Heart left ventricle (tissue), 16 donors: ENCODE results near the gene ZNF195. TPM values are rescaled to one million over a fixed set of nuclear protein-coding genes. Genes with fewer than 3 reads are reported as not detected.

Experiments
- ATAC-seq, 4 donors: fragments of 200-7000 bp; cut with Tn5 transposase; one replicate each; pipeline ENCODE4 v1.9.1; 2020 to 2022; ENCODE audit warnings: moderate library complexity in 4 of 4, mild to moderate bottlenecking in 3 of 4, moderate number of reproducible peaks in 1 of 4
- DNase-seq, 5 donors: peaks; one replicate each; pipeline ENCODE4 v3.0.0-alpha.2; 2020
- H3K27ac ChIP-seq, 12 donors: fragments of 200-600 bp; sonication (generic) in 4 of 12; one replicate each; pipeline versions ENCODE4 v1.5.0 to v1.8.0; 2016 to 2022; ENCODE audit warnings: mild to moderate bottlenecking in 2 of 12
- H3K27me3 ChIP-seq, 9 donors: fragments of 200-600 bp; sonication (generic) in 2 of 9; one replicate each; pipeline versions ENCODE4 v1.5.1 to v1.8.0; 2016 to 2022; ENCODE audit warnings: mild to moderate bottlenecking in 3 of 9
- H3K36me3 ChIP-seq, 9 donors: fragments of 200-600 bp; sonication (generic) in 2 of 9; one replicate each; pipeline versions ENCODE4 v1.5.0 to v1.8.0; 2018 to 2022; ENCODE audit warnings: mild to moderate bottlenecking in 2 of 9
- H3K4me1 ChIP-seq, 12 donors: fragments of 200-600 bp; sonication (generic) in 4 of 12; one replicate each; pipeline versions ENCODE4 v1.5.0 to v1.8.0; 2016 to 2022; ENCODE audit warnings: mild to moderate bottlenecking in 3 of 12
- H3K4me3 ChIP-seq, 12 donors: fragments of 200-600 bp; sonication (generic) in 4 of 12; one replicate each; pipeline versions ENCODE4 v1.5.0 to v1.8.0; 2017 to 2022; ENCODE audit warnings: mild to moderate bottlenecking in 9 of 12, moderate library complexity in 4 of 12
- H3K9me3 ChIP-seq, 12 donors: fragments of 200-600 bp; sonication (generic) in 4 of 12; one replicate each; pipeline versions ENCODE4 v1.5.0 to v1.8.0; 2016 to 2022; ENCODE audit warnings: mild to moderate bottlenecking in 1 of 12
- POLR2A ChIP-seq, 2 donors: fragments of 450-650 bp; IDR thresholded peaks; one replicate each; pipeline ENCODE4 v1.6.1; 2017; ENCODE audit warnings: antibody characterized with exemption in 2 of 2, mild to moderate bottlenecking in 2 of 2, moderate library complexity in 2 of 2
- WGBS, 4 donors: extraction: QIAGEN DNeasy Blood & Tissue Kit in 2 of 4; methylation state at CpG; one replicate each; pipeline versions ENCODE4 v1.1.5 to v1.1.7; 2013 to 2018; 5-methylcytosine and 5-hydroxymethylcytosine counted together
- intact Hi-C, 10 donors: fragments of 100-400 bp; cut with DNase I; formaldehyde crosslinking; loops; one replicate each; pipeline versions ENCODE4 v1.11.1 to v1.14.2; 2022
- polyA plus RNA-seq, 2 donors: library from polyadenylated mRNA; stranded (reverse); fragments of 200-250 nt; gene quantifications; one replicate each; pipeline ENCODE4 v1.2.3, GENCODE V29; 2013
- total RNA-seq, 9 donors: library from RNA; depleted of rRNA in 2 of 9; stranded (reverse); fragments of >200 nt in 2 of 9; fragmentation: NEBNext Ultra II Directional in 3 of 9; extraction: Animal tissue kit (Norgen Biotek cat#: 25700) in 3 of 9; gene quantifications; one replicate each; pipeline versions ENCODE4 v1.1.0 to v1.2.4, GENCODE V29; 2016 to 2023
- TF ChIP-seq, protein P1 (sequence below), 12 donors: fragments of 200-600 bp; sonication (generic) in 4 of 12; IDR thresholded peaks; one replicate each; pipeline versions ENCODE4 v1.5.0 to v1.8.0; 2018 to 2022; ENCODE audit warnings: antibody characterized with exemption in 12 of 12, mild to moderate bottlenecking in 5 of 12
- donor health status: ischemic (EF 13 %, LVEDD 7.1; RV severe dilation, severe dysfunction).
- donor health status: healthy with polysubstance abuse.
- donor health status: DM: no; HTN: yes; CAD: no.
- donor health status: DM: no; HTN: no; CAD: no.
- donor health status: ischemic (EF 25% LVEDD 6.9; RV normal size, moderate dysfunction).
- donor health status: ischemic (EF 25% LVEDD 5.7; RV mildly dilated, moderate dysfunction).
- donor health status: healthy.
- donor health status: DM: yes; HTN: yes; CAD: no.
- donor health status: ischemic (EF 35%, LVEDD 5.7; RV mildly dilated, moderate dysfunction).
- donor health status: nonischemic (EF 11% LVEDD 7.7; RV severe dilation, severe dysfunction).
- donor health status: DM: yes; HTN: yes; CAD: no.
- donor health status: PGD.
- donor health status: ischemic (EF 29% LVEDD 5.4; RV normal size, mild dysfunction).
- donor health status: nonischemic (EF 23%, LVEDD 6.1; RV moderate dilation, normal function).

The ZNF195 gene
- total and polyA plus RNA-seq, 11 donors = 5.6 to 14.9 (median 8.3) TPM

DNA sequence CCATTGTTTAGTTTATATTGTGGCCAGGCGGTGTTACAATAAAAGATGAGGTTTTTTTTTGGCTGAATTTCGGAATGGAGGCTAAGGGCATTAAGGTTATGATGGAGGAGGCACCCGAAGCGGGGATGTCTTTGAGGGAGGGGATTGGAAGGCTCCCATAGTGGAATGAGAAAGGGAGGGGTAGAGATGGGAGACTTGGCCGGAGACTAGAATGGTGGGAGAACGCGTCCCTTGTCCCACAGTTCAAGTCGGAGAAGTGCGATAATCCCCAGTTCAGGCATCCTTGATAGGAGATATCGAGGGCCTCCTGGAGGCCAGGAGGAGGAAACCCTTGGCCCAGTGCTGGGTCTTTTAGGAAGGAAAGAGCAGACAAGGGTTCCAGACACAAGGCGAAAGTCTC is 21.6 kb downstream of the ZNF195 start:
- Histone ChIP-seq H3K9me3 (peaks cover 0 to 90% (median 65%) of the 10 kb centered on the region in 12 donors), H3K27ac (no peak overlapping the region), H3K27me3 (no peaks in the 10 kb centered on the region), H3K36me3 (peaks cover 4 to 43% (median 35%) of the 10 kb centered on the region in 9 donors), H3K4me3 (no peak overlapping the region), H3K4me1 (no peaks in the 10 kb centered on the region)
- no peak for TF ChIP-seq POLR2A (IDR thresholded peaks at IDR 0.05)
- TF ChIP-seq, protein P1, sequence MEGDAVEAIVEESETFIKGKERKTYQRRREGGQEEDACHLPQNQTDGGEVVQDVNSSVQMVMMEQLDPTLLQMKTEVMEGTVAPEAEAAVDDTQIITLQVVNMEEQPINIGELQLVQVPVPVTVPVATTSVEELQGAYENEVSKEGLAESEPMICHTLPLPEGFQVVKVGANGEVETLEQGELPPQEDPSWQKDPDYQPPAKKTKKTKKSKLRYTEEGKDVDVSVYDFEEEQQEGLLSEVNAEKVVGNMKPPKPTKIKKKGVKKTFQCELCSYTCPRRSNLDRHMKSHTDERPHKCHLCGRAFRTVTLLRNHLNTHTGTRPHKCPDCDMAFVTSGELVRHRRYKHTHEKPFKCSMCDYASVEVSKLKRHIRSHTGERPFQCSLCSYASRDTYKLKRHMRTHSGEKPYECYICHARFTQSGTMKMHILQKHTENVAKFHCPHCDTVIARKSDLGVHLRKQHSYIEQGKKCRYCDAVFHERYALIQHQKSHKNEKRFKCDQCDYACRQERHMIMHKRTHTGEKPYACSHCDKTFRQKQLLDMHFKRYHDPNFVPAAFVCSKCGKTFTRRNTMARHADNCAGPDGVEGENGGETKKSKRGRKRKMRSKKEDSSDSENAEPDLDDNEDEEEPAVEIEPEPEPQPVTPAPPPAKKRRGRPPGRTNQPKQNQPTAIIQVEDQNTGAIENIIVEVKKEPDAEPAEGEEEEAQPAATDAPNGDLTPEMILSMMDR (IDR thresholded peaks at IDR 0.05) = no peak
- WGBS, 4 donors = 89 to 97% (median 95%) methylated on average over 11 of the region's 11 CpGs
- ATAC-seq = no peak
- intact Hi-C loops = loop anchor here in 1 of 10 donors (10.0 kb wide), 1 partner anchor 333 kb away; no protein-coding TSS in a partner anchor
- DNase-seq = no peak

DNA sequence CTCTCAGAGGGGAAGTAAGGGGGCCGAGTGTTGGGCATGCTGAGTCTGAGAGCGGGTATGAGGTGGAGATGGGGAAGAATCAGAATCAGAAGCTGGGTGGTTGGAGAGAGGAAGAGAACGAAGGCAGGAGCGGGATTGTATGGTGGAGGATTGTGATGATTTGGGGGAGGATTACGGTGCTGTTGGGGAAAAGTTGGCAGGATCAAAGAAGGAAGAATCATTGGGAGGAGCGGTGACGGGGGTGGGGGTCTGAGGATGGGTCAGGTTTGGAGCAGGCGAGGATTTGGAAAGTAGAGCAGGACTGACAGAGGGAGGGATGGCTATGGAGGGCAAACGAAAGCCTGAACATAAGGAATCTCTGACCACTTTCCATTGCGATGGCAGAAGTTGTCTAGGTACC is 22.1 kb downstream of the ZNF195 start:
- Histone ChIP-seq H3K4me1 (no peaks in the 10 kb centered on the region), H3K27ac (no peak overlapping the region), H3K36me3 (peaks cover 4 to 38% (median 30%) of the 10 kb centered on the region in 9 donors), H3K9me3 (peaks cover 0 to 86% (median 61%) of the 10 kb centered on the region in 12 donors), H3K27me3 (no peaks in the 10 kb centered on the region), H3K4me3 (no peak overlapping the region)
- DNase-seq = no peak
- 96% methylated on average over 10 of the region's 10 CpGs for WGBS, 4 donors
- intact Hi-C loops = loop anchor here in 1 of 10 donors (10.0 kb wide), 1 partner anchor 332 kb away; no protein-coding TSS in a partner anchor
- no peak for ATAC-seq
- no peak for TF ChIP-seq POLR2A (IDR thresholded peaks at IDR 0.05)
- TF ChIP-seq, protein P1 (IDR thresholded peaks at IDR 0.05) = no peak

DNA sequence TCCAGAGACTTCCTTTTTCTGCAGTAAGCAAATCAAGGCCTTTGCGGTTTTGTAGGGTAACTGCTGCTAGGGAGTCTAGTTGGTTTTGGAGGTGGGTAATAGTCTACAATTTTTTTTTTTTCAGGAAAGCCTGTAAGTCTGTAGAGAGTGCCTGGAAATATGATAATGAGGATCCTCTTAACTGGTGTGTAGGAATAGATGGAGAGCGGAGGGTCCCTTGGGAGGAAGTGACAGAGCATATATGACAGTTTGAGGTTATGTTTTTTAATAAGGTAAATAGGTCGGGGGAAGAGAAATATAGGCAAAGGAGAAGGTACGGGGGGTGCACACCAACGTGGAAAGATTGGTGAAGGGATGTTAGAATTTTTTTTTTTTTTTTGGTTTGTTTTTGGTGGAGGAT is 25.9 kb downstream of the ZNF195 start:
- Histone ChIP-seq H3K4me3 (no peak overlapping the region), H3K36me3 (peaks cover 0 to 4% (median 0%) of the 10 kb centered on the region in 9 donors), H3K4me1 (no peaks in the 10 kb centered on the region), H3K27ac (no peak overlapping the region), H3K9me3 (peaks cover 0 to 55% (median 24%) of the 10 kb centered on the region in 12 donors), H3K27me3 (no peaks in the 10 kb centered on the region)
- intact Hi-C loops = loop anchor here in 1 of 10 donors (10.0 kb wide), 1 partner anchor 328 kb away; no protein-coding TSS in a partner anchor
- no peak for ATAC-seq
- no peak for DNase-seq
- 88 to 89% (median 88%) methylated on average over 5 of the region's 5 CpGs for WGBS, 4 donors
- no peak for TF ChIP-seq POLR2A (IDR thresholded peaks at IDR 0.05)

DNA sequence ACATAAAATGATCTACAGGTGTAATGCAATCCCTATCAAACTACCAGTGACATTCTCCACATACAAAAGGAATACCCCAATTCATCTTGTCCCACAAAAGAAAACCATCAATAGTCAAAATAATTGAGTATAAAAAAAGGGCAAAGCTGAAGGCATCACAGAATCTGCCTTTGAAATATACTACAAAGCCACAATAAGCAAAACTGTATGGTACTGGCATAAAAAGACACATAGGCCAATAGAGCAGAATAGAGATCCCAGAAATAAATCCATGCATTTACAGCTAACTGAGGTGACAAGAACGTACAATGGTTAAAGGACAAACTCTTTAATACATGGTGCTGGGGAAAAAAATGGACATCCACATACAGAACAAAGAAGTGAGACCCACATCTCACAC is 31.8 kb downstream of the ZNF195 start:
- Histone ChIP-seq H3K36me3 (no peaks in the 10 kb centered on the region), H3K9me3 (peaks cover 0 to 23% (median 9%) of the 10 kb centered on the region in 12 donors), H3K4me3 (no peak overlapping the region), H3K27ac (no peak overlapping the region), H3K4me1 (no peaks in the 10 kb centered on the region), H3K27me3 (peaks cover 0 to 11% (median 0%) of the 10 kb centered on the region in 9 donors)
- no peak for ATAC-seq
- intact Hi-C loops = loop anchor here in 4 of 10 donors (10.0 kb wide), 1 partner anchor 58 kb away; no protein-coding TSS in a partner anchor
- WGBS, 4 donors = 83 to 98% (median 92%) methylated on average over 1 of the region's 1 CpG
- TF ChIP-seq POLR2A (IDR thresholded peaks at IDR 0.05) = no peak
- TF ChIP-seq, protein P1 (IDR thresholded peaks at IDR 0.05) = no peak
- no peak for DNase-seq

DNA sequence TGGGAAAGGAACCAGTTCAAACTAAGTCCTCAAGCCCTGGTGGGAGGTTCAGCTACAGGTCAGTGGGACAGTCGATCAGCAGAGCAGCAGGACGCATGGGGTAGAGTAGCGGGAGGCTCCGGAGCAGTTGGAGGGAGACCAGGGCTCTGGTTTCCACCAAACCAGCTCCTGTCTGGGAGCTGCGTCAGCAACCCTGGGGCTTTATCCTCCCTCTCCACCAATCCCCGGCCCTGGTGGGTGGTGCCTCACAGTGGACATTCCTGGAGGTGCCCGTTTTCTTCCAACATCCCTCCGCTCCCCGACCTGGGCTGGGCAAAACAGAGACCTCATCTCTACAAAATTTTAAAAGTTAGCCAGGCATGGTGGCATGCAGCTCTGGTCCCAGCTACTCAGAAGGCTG is 32.4 kb downstream of the ZNF195 start:
- Histone ChIP-seq H3K4me1 (no peaks in the 10 kb centered on the region), H3K27me3 (peaks cover 0 to 14% (median 0%) of the 10 kb centered on the region in 9 donors), H3K4me3 (no peak overlapping the region), H3K9me3 (peaks cover 0 to 23% (median 9%) of the 10 kb centered on the region in 12 donors), H3K36me3 (no peaks in the 10 kb centered on the region), H3K27ac (no peak overlapping the region)
- 86 to 94% (median 90%) methylated on average over 9 of the region's 9 CpGs for WGBS, 4 donors
- no peak for TF ChIP-seq POLR2A (IDR thresholded peaks at IDR 0.05)
- TF ChIP-seq, protein P1 (IDR thresholded peaks at IDR 0.05) = no peak
- DNase-seq (no peak), ATAC-seq (no peak)
- intact Hi-C loops = loop anchor here in 4 of 10 donors (10.0 kb wide), 1 partner anchor 58 kb away; no protein-coding TSS in a partner anchor
